Left lung (tissue), 10 donors: ENCODE results near the gene OR10AD1. TPM values are rescaled to one million over a fixed set of nuclear protein-coding genes. Genes with fewer than 3 reads are reported as not detected.

Experiments used
- ATAC-seq: fragments of 200-7000 bp; cut with Tn5 transposase; one replicate; pipeline ENCODE4 v1.9.1; 2020; ENCODE audit warnings: moderate library complexity
- DNase-seq, 4 donors: peaks; one replicate each; pipeline ENCODE4 v3.0.0-alpha.2; 2013 to 2020
- H3K27ac ChIP-seq, 2 donors: fragments of 200-600 bp; sonication (generic) in 1 of 2; one replicate each; pipeline versions ENCODE4 v1.5.0 to v1.8.0; 2020 to 2021
- H3K27me3 ChIP-seq, 2 donors: fragments of 200-600 bp; sonication (generic) in 1 of 2; one replicate each; pipeline versions ENCODE4 v1.5.0 to v1.8.0; 2020 to 2021
- H3K36me3 ChIP-seq, 2 donors: fragments of 200-600 bp; sonication (generic) in 1 of 2; one replicate each; pipeline versions ENCODE4 v1.5.0 to v1.8.0; 2020 to 2021
- H3K4me1 ChIP-seq, 2 donors: fragments of 200-600 bp; one replicate each; pipeline ENCODE4 v1.8.0; 2021
- H3K4me3 ChIP-seq, 2 donors: fragments of 200-600 bp; sonication (generic) in 1 of 2; one replicate each; pipeline versions ENCODE4 v1.5.0 to v1.8.0; 2020 to 2021; ENCODE audit warnings: mild to moderate bottlenecking in 1 of 2
- H3K9me3 ChIP-seq, 2 donors: fragments of 200-600 bp; sonication (generic) in 1 of 2; one replicate each; pipeline versions ENCODE4 v1.5.0 to v1.8.0; 2020 to 2021
- CTCF ChIP-seq, 2 donors: fragments of 200-600 bp; sonication (generic) in 1 of 2; IDR thresholded peaks; one replicate each; pipeline versions ENCODE4 v1.5.0 to v1.8.0; 2021; ENCODE audit warnings: antibody characterized with exemption in 2 of 2
- intact Hi-C, 2 donors: fragments of 100-400 bp; cut with DNase I; formaldehyde crosslinking; loops; one replicate each; pipeline versions ENCODE4 v1.11.2 to v1.14.2; 2022
- polyA plus RNA-seq, 6 donors: library from polyadenylated mRNA; unstranded; fragments of 120-200 nt; gene quantifications; one replicate each; pipeline ENCODE4 v1.2.1, GENCODE V29; 2013; ENCODE audit not compliant: insufficient read length in 6 of 6
- total RNA-seq, 2 donors: library from RNA; stranded (reverse); fragmentation: NEBNext Ultra II Directional; extraction: Animal tissue kit (Norgen Biotek cat#: 25700); gene quantifications; one replicate each; pipeline ENCODE4 v1.2.1, GENCODE V29; 2021
- donor health status: DM: no; HTN: yes; CAD: no.
- donor health status: DM: no; HTN: no; CAD: no.

The OR10AD1 gene
- total and polyA plus RNA-seq, 8 donors, result 0.50 to 1.3 (median 0.89) TPM; not detected in 2

- Histone ChIP-seq H3K9me3 (no peaks in the 10 kb centered on the region), H3K27ac (no peak overlapping the region), H3K36me3 (no peaks in the 10 kb centered on the region), H3K27me3 (peaks cover 25 to 83% of the 10 kb centered on the region in 2 donors), H3K4me1 (peaks cover 7 to 21% of the 10 kb centered on the region in 2 donors), H3K4me3 (no peak overlapping the region)
- no peak for ATAC-seq
- DNase-seq, result no peak
- no peak for TF ChIP-seq CTCF (IDR thresholded peaks at IDR 0.05)
- intact Hi-C loops, result no loop called here
These were observed 22.1 kb downstream of the OR10AD1 start for GRCh38 chr12:48180857-48181495.

GRCh38 chr12:48180424-48180823 lies 22.7 kb downstream of the OR10AD1 start:
- DNase-seq (no peak), ATAC-seq (no peak)
- TF ChIP-seq CTCF (IDR thresholded peaks at IDR 0.05), result no peak
- Histone ChIP-seq H3K9me3 (no peaks in the 10 kb centered on the region), H3K27ac (no peak overlapping the region), H3K27me3 (peaks cover 22 to 78% of the 10 kb centered on the region in 2 donors), H3K4me3 (no peak overlapping the region), H3K36me3 (no peaks in the 10 kb centered on the region), H3K4me1 (peaks cover 7 to 21% of the 10 kb centered on the region in 2 donors)
- intact Hi-C loops, result no loop called here

GRCh38 chr12:48179466-48179865 lies 23.6 kb downstream of the OR10AD1 start:
- no peaks in the 10 kb centered on the region for H3K9me3 ChIP-seq
- intact Hi-C loops, result no loop called here
- no peak overlapping the region for H3K27ac ChIP-seq
- no peak for TF ChIP-seq CTCF (IDR thresholded peaks at IDR 0.05)
- H3K4me3 ChIP-seq, result no peak overlapping the region
- H3K4me1 ChIP-seq, result peaks cover 7 to 19% of the 10 kb centered on the region in 2 donors
- H3K36me3 ChIP-seq, result no peaks in the 10 kb centered on the region
- no peak for ATAC-seq
- no peak for DNase-seq
- peaks cover 14 to 68% of the 10 kb centered on the region in 2 donors for H3K27me3 ChIP-seq

GRCh38 chr12:48177982-48178381 lies 25.1 kb downstream of the OR10AD1 start:
- H3K36me3 ChIP-seq, result no peaks in the 10 kb centered on the region
- H3K4me1 ChIP-seq, result peaks cover 5 to 6% of the 10 kb centered on the region in 2 donors
- H3K4me3 ChIP-seq, result no peak overlapping the region
- DNase-seq (no peak), ATAC-seq (no peak)
- intact Hi-C loops, result no loop called here
- no peak overlapping the region for H3K27ac ChIP-seq
- no peaks in the 10 kb centered on the region for H3K9me3 ChIP-seq
- peaks cover 3 to 53% of the 10 kb centered on the region in 2 donors for H3K27me3 ChIP-seq
- TF ChIP-seq CTCF (IDR thresholded peaks at IDR 0.05), result no peak

GRCh38 chr12:48176417-48176751 lies 26.7 kb downstream of the OR10AD1 start:
- Histone ChIP-seq H3K36me3 (no peaks in the 10 kb centered on the region), H3K9me3 (no peaks in the 10 kb centered on the region), H3K4me3 (no peak overlapping the region), H3K27me3 (peaks cover 0 to 37% of the 10 kb centered on the region in 2 donors), H3K4me1 (no peaks in the 10 kb centered on the region), H3K27ac (no peak overlapping the region)
- no peak for TF ChIP-seq CTCF (IDR thresholded peaks at IDR 0.05)
- intact Hi-C loops, result no loop called here
- ATAC-seq (no peak), DNase-seq (no peak)
